ENCODE results near the gene DENND2C.

The DENND2C gene

GRCh38 chr1:114540272-114540671 is 129.6 kb downstream of the DENND2C start:
- no peak for DNase-seq

- DNase-seq = no peak
Observed at GRCh38 chr1:114536043-114536442, 133.8 kb downstream of the DENND2C start.

- DNase-seq = no peak
Observed at GRCh38 chr1:114535401-114535800, 134.4 kb downstream of the DENND2C start.

All from NCI-H2029 (cell line).